PFSK-1 (cell line): Measurements from ENCODE around the gene FLNA.

ENCODE experiments used
- FOXP2 ChIP-seq: optimal IDR thresholded peaks from 2 replicates; pipeline ENCODE3; 2011; ENCODE audit warnings: borderline replicate concordance, control low read depth, inconsistent platforms; ENCODE audit not compliant: insufficient read depth; ENCODE audit errors: extremely low read length, extremely low read depth
- POLR2AphosphoS5 ChIP-seq: IDR thresholded peaks from 2 replicates; pipeline ENCODE4 v1.6.1; 2012; ENCODE audit warnings: low read depth, mild to moderate bottlenecking, control low read depth, low read length, moderate library complexity
- TAF1 ChIP-seq: IDR thresholded peaks from 2 replicates; pipeline ENCODE4 v1.6.1; 2012; ENCODE audit warnings: low read length, control low read depth, borderline replicate concordance; ENCODE audit not compliant: insufficient read depth
- TF ChIP-seq, protein P1 (sequence below), 2 experiments: IDR thresholded peaks; 2 replicates each; pipeline versions ENCODE4 v1.6.1 to v1.8.0; 2011 to 2012; ENCODE audit warnings: low read depth in 2 of 2, low read length in 2 of 2, control low read depth in 1 of 2, inconsistent platforms in 1 of 2, mild to moderate bottlenecking in 1 of 2, moderate library complexity in 1 of 2; ENCODE audit not compliant: insufficient read depth in 1 of 2

DNA sequence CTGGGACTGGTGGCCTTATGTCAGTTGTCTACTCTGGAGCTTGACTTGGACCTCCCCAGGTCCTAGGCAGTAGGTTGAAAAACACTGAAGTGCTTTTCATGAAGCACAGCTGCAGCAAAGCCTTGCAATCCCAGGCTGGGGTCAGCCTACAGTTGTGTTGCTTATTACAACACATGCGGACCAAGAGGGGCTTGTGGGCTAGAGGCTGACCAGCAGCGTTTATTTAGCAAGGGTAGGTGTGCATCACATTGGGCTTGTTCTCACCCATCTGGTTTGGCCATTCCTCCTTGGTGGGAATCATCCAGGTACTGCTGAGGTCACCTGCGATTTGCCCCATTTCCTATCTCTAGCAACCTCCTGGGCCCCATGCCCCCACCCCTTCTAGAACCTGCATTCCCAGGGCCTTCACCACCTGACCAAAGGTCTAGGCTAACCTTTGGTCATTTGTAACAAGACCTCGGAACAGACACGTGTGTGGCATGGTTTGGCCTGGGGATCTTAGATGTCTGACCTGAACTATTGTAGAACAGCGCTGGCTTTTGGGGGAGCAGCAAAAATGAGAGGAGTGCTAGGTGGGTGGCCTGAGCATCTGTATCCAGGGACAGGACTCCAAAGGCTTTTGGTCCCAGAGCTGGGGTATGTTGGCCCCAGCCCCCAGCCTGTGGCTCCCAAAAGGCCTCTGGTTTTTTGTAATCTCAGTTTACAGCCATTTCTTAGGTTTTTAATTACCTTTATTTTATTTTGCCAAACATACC is 26.8 kb upstream of the FLNA start:
- TF ChIP-seq POLR2AphosphoS5 = peak; percentile 99
- no peak for TF ChIP-seq TAF1
- TF ChIP-seq, protein P1, sequence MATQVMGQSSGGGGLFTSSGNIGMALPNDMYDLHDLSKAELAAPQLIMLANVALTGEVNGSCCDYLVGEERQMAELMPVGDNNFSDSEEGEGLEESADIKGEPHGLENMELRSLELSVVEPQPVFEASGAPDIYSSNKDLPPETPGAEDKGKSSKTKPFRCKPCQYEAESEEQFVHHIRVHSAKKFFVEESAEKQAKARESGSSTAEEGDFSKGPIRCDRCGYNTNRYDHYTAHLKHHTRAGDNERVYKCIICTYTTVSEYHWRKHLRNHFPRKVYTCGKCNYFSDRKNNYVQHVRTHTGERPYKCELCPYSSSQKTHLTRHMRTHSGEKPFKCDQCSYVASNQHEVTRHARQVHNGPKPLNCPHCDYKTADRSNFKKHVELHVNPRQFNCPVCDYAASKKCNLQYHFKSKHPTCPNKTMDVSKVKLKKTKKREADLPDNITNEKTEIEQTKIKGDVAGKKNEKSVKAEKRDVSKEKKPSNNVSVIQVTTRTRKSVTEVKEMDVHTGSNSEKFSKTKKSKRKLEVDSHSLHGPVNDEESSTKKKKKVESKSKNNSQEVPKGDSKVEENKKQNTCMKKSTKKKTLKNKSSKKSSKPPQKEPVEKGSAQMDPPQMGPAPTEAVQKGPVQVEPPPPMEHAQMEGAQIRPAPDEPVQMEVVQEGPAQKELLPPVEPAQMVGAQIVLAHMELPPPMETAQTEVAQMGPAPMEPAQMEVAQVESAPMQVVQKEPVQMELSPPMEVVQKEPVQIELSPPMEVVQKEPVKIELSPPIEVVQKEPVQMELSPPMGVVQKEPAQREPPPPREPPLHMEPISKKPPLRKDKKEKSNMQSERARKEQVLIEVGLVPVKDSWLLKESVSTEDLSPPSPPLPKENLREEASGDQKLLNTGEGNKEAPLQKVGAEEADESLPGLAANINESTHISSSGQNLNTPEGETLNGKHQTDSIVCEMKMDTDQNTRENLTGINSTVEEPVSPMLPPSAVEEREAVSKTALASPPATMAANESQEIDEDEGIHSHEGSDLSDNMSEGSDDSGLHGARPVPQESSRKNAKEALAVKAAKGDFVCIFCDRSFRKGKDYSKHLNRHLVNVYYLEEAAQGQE (IDR thresholded peaks at IDR 0.05; ENCODE audit: insufficient read depth in 1 of 2, low read depth in 2 of 2, low read length in 2 of 2) = no peak
- no peak for TF ChIP-seq FOXP2
